GM12878 (cell line): Measurements from ENCODE around the gene CCM2. TPM values are rescaled to one million over a fixed set of nuclear protein-coding genes. Genes with fewer than 3 reads are reported as not detected.

Experiments used
- ATAC-seq: fragments of 200-7000 bp; cut with Tn5 transposase; 3 replicates; pipeline ENCODE4 v1.9.1; 2020; ENCODE audit warnings: mild to moderate bottlenecking, moderate library complexity
- BruUV-seq: library from RNA; stranded (reverse); fragments of 400-500 nt; replicated peaks from 2 replicates; lab custom pipeline; 2021; lab: Mats Ljungman, UMichigan
- CTCF ChIA-PET: fragments of 300-600 bp; sonication (Branson Sonifier 250); formaldehyde crosslinking; extraction: SDS; loops from one replicate; lab custom pipeline; 2021; ENCODE audit warnings: inconsistent platforms; lab: Yijun Ruan, JAX
- POLR2A ChIA-PET: fragments of 350-600 bp; formaldehyde crosslinking; extraction: SDS; loops from one replicate; lab custom pipeline; 2021; ENCODE audit warnings: inconsistent platforms; lab: Charles Lee
- RAD21 ChIA-PET: fragments of 300-600 bp; sonication (Branson Sonifier 250); formaldehyde crosslinking; loops from one replicate; lab custom pipeline; 2023; ENCODE audit warnings: antibody characterized with exemption; ENCODE audit not compliant: unreplicated experiment; lab: Charles Lee
- SMC1A ChIA-PET: fragments of 300-600 bp; sonication (Branson Sonifier 250); formaldehyde crosslinking; loops from one replicate; lab custom pipeline; 2023; ENCODE audit not compliant: unreplicated experiment, uncharacterized antibody; lab: Charles Lee
- DNase-seq: peaks from one replicate; pipeline ENCODE4 v3.0.0-alpha.2; 2011; ENCODE audit warnings: low read depth, low spot score
- FAIRE-seq: peaks from 3 replicates; lab custom pipeline; 2011; peaks lifted over from hg19 to GRCh38; lab: Jason Lieb, UNC
- H2AFZ ChIP-seq: 2 replicates; pipeline ENCODE4 v1.6.0; 2011; ENCODE audit warnings: low read depth, low read length, control low read depth; ENCODE audit not compliant: control insufficient read depth
- H3K27ac ChIP-seq: 2 replicates; pipeline ENCODE4 v1.5.1; 2011; ENCODE audit warnings: control low read depth; ENCODE audit not compliant: control insufficient read depth, insufficient read depth
- H3K27me3 ChIP-seq, 2 experiments: replicated peaks in 1 of 2; 2 replicates each; pipeline versions ENCODE4 v1.6.0 to v1.6.1; 2011; ENCODE audit warnings: low read length in 1 of 2; ENCODE audit not compliant: control insufficient read depth in 2 of 2, insufficient read depth in 2 of 2
- H3K36me3 ChIP-seq, 2 experiments: 2 replicates each; pipeline ENCODE4 v1.5.1; 2011; ENCODE audit warnings: low read length in 1 of 2; ENCODE audit not compliant: control insufficient read depth in 2 of 2, insufficient read depth in 2 of 2
- H3K4me1 ChIP-seq: 2 replicates; pipeline ENCODE4 v1.6.1; 2011; ENCODE audit warnings: mild to moderate bottlenecking, low read length, moderate library complexity, mixed read lengths; ENCODE audit not compliant: control insufficient read depth, insufficient read depth
- H3K4me2 ChIP-seq: 2 replicates; pipeline ENCODE4 v1.6.0; 2011; ENCODE audit warnings: control low read depth; ENCODE audit not compliant: control insufficient read depth, insufficient read depth
- H3K4me3 ChIP-seq: fragments of 200-600 bp; sonication (generic); 2 replicates; pipeline ENCODE4 v1.5.1; 2016
- H3K79me2 ChIP-seq: 2 replicates; pipeline ENCODE4 v1.6.0; 2011; ENCODE audit warnings: low read length; ENCODE audit not compliant: control insufficient read depth, insufficient read depth
- H3K9ac ChIP-seq: 2 replicates; pipeline ENCODE4 v1.8.0; 2011; ENCODE audit warnings: low read length, control low read depth, mixed read lengths; ENCODE audit not compliant: control insufficient read depth, insufficient read depth
- H3K9me3 ChIP-seq: replicated peaks from 3 replicates; pipeline ENCODE4 v1.5.1; 2011; ENCODE audit warnings: mild to moderate bottlenecking, low read length; ENCODE audit not compliant: control insufficient read depth, insufficient read depth
- H4K20me1 ChIP-seq: 2 replicates; pipeline ENCODE4 v1.6.0; 2011; ENCODE audit not compliant: control insufficient read depth, insufficient read depth
- CBX3 ChIP-seq: fragments of 200-600 bp; sonication (generic); IDR thresholded peaks from 2 replicates; pipeline ENCODE4 v1.6.1; 2016; ENCODE audit warnings: low read depth, borderline replicate concordance
- HDGF ChIP-seq: fragments of 450-650 bp; IDR thresholded peaks from 2 replicates; pipeline ENCODE4 v1.6.1; 2016; ENCODE audit warnings: antibody characterized with exemption
- SPI1 ChIP-seq: IDR thresholded peaks from 2 replicates; pipeline ENCODE4 v1.6.1; 2011; ENCODE audit warnings: low read depth, mild to moderate bottlenecking, low read length, moderate library complexity, borderline replicate concordance; ENCODE audit not compliant: insufficient read depth
- ZNF207 ChIP-seq: fragments of 450-650 bp; IDR thresholded peaks from 2 replicates; pipeline ENCODE4 v1.6.1; 2014; ENCODE audit warnings: antibody characterized with exemption, mild to moderate bottlenecking, borderline replicate concordance
- WGBS: methylation state at CpG from one replicate; pipeline ENCODE4 v1.1.6; 2016; ENCODE audit warnings: low lambda C conversion rate; ENCODE audit not compliant: insufficient replicate concordance, insufficient coverage; ENCODE audit errors: missing lambda C conversion rate; 5-methylcytosine and 5-hydroxymethylcytosine counted together
- in situ Hi-C: fragments of 300-500 bp; cut with MboI; formaldehyde crosslinking; loops from 9 replicates; pipeline ENCODE4 v1.14.3; 2018; ENCODE audit warnings: mixed read lengths
- intact Hi-C: fragments of 100-400 bp; cut with micrococcal nuclease; formaldehyde crosslinking; loops from one replicate; pipeline ENCODE4 v1.14.2; 2022; ENCODE audit not compliant: unreplicated experiment
- polyA plus RNA-seq, 11 experiments: library from polyadenylated mRNA; depleted of rRNA in 4 of 11; unstranded in 6 of 11; stranded (reverse) in 5 of 11; fragments of >200 nt; fragmentation: Nextera tagmentation in 4 of 11; fragmentation: Illumina TruSeq in 1 of 11; extraction: Ambion mirVana in 4 of 11; extraction: Trizol in 1 of 11; gene quantifications; 1 replicate in 1 of 11; 2 replicates in 10 of 11; pipeline versions ENCODE4 v1.2.1 to v1.2.3, GENCODE V29; 2011 to 2016; ENCODE audit warnings: inconsistent platforms in 2 of 11, missing spikeins in 2 of 11, low read depth in 1 of 11
- total RNA-seq, 4 experiments: library from RNA; depleted of rRNA in 3 of 4; stranded (reverse); fragments of >200 nt in 3 of 4; fragmentation: Illumina TruSeq in 1 of 4; extraction: Trizol in 1 of 4; gene quantifications; 2 replicates each; pipeline versions ENCODE4 v1.2.1 to v1.2.3, GENCODE V29; 2013 to 2021

The CCM2 gene
- total and polyA plus RNA-seq, 10 of the 15 experiments (the other 5 are each of a cell fraction or from before 2014, with no cell fraction given) = 1.00 to 82.3 (median 48.7) TPM

DNA sequence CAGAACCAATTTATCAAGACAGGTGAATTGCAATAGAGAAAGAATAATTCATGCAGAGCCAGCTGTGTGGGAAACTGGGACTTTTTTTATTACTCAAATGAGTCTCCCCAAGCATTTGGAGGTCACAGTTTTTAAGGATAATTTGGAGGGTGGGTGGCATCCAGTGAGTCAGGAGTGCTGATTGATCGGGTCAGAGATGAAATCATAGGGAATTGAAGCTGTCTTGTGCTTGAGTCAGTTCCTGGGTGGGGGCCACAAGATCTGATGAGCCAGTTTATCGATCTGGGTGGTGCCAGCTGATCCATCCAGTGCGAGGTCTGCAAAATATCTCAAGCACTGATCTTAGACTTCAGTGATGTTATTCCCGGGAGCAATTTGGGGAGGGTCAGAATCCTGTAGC, 11.3 kb upstream of the CCM2 start:
- H3K27me3 ChIP-seq = no peaks in the 10 kb centered on the region
- intact Hi-C loops = no loop called here
- no peak for TF ChIP-seq HDGF
- TF ChIP-seq ZNF207 = no peak
- peaks cover 36% of the 10 kb centered on the region for H3K79me2 ChIP-seq
- H3K4me3 ChIP-seq = no peak overlapping the region
- RAD21 ChIA-PET = interaction anchor here (1.1 to 1.7 kb wide), 3 partner anchors 11 to 147 kb away, joined by 3 to 7 read pairs (median 4); partner anchors contain the start of gene CCM2
- no peaks in the 10 kb centered on the region for H3K9me3 ChIP-seq
- no peak overlapping the region for H3K27ac ChIP-seq
- POLR2A ChIA-PET = interaction anchor here (0.6 to 16.1 kb wide), 3 partner anchors 8 to 129 kb away, joined by 4 to 280 read pairs (median 15); partner anchors contain the start of gene CCM2
- no peak overlapping the region for H3K4me2 ChIP-seq
- in situ Hi-C loops = no loop called here
- no TSS peak for BruUV-seq
- H3K9ac ChIP-seq = no peak overlapping the region
- SMC1A ChIA-PET = interaction anchor here (0.7 to 1.5 kb wide), 5 partner anchors 9 to 35 kb away, joined by 3 to 6 read pairs (median 4); no protein-coding TSS in a partner anchor
- WGBS = 86% methylated on average over 4 of the region's 4 CpGs
- CTCF ChIA-PET = interaction anchor here (1.0 to 2.7 kb wide), 2 partner anchors 15 to 33 kb away, joined by 3 to 15 read pairs; no protein-coding TSS in a partner anchor
- H2AFZ ChIP-seq = no peak overlapping the region
- H4K20me1 ChIP-seq = peaks cover 3% of the 10 kb centered on the region
- no peak for ATAC-seq
- peaks cover 10% of the 10 kb centered on the region for H3K4me1 ChIP-seq
- H3K36me3 ChIP-seq = peaks cover 11% of the 10 kb centered on the region in 2 experiments
- FAIRE-seq = no peak
- DNase-seq = no peak

DNA sequence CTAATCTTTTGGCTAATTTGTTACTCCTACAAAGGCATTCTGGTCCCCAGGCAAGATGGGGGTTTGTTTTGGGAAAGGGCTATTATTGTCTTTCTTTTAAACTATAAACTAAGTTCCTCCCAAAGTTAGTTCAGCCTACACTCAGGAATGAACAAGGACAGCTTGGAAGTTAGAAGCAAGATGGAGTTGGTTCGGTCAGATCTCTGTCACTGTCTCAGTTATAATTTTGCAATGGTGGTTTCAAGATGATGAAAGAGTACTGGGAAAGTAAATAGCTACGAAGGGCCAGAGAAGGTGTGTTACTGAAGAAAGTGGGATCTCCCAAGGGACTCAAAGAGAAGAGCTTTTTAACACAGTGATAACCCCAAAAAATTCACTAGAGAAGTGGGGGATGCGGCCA, 10.9 kb upstream of the CCM2 start:
- Histone ChIP-seq H3K27ac (no peak overlapping the region), H3K9me3 (no peaks in the 10 kb centered on the region), H3K4me2 (no peak overlapping the region), H3K4me3 (no peak overlapping the region), H3K36me3 (peaks cover 7 to 8% of the 10 kb centered on the region in 2 experiments), H3K79me2 (peaks cover 31% of the 10 kb centered on the region), H2AFZ (no peak overlapping the region), H3K4me1 (peaks cover 11% of the 10 kb centered on the region), H3K9ac (no peak overlapping the region), H3K27me3 (no peaks in the 10 kb centered on the region), H4K20me1 (peaks cover 3% of the 10 kb centered on the region; the same call in 1 of the 2 replicates)
- ATAC-seq = no peak
- intact Hi-C loops = no loop called here
- ChIA-PET SMC1A (interaction anchor here (0.7 to 1.5 kb wide), 5 partner anchors 10 to 34 kb away, joined by 3 to 6 read pairs (median 4); no protein-coding TSS in a partner anchor), POLR2A (interaction anchor here (0.6 to 16.1 kb wide), 4 partner anchors 8 to 48 kb away, joined by 3 to 280 read pairs (median 10); partner anchors contain the start of gene CCM2), RAD21 (interaction anchor here (1.1 to 1.7 kb wide), 3 partner anchors 11 to 146 kb away, joined by 3 to 7 read pairs (median 4); partner anchors contain the start of gene CCM2), CTCF (interaction anchor here (0.6 to 2.7 kb wide), 3 partner anchors 15 to 33 kb away, joined by 3 to 15 read pairs (median 3); no protein-coding TSS in a partner anchor)
- 94% methylated on average over 3 of the region's 3 CpGs for WGBS
- no peak for DNase-seq
- in situ Hi-C loops = no loop called here
- TF ChIP-seq SPI1 = no peak
- TF ChIP-seq CBX3 = no peak
- no peak for FAIRE-seq
- no TSS peak for BruUV-seq
